A673 (cell line): ENCODE results near the gene PRDM16. TPM values are rescaled to one million over a fixed set of nuclear protein-coding genes. Genes with fewer than 3 reads are reported as not detected.

Experiments used
- BruUV-seq: library from RNA; stranded (reverse); fragments of 400-500 nt; replicated peaks from 2 replicates; lab custom pipeline; 2021; lab: Mats Ljungman, UMichigan
- CTCF ChIA-PET: fragments of 300-600 bp; sonication (Branson Sonifier 250); formaldehyde crosslinking; loops from one replicate; lab custom pipeline; 2022; ENCODE audit warnings: antibody characterized with exemption; lab: Charles Lee
- POLR2A ChIA-PET: fragments of 300-600 bp; sonication (Branson Sonifier 250); formaldehyde crosslinking; loops from one replicate; lab custom pipeline; 2022; ENCODE audit warnings: antibody characterized with exemption; ENCODE audit not compliant: low non-redundant PET; lab: Charles Lee
- DNase-seq: peaks from one replicate; pipeline ENCODE4 v3.0.0-alpha.2; 2015; ENCODE audit warnings: low spot score
- H3K27ac ChIP-seq: fragments of 200-600 bp; sonication (generic); 2 replicates; pipeline ENCODE4 v1.5.1; 2016; ENCODE audit warnings: mixed run types, low read depth, mild to moderate bottlenecking, mixed read lengths, antibody characterized with exemption, low read length; ENCODE audit not compliant: poor library complexity, severe bottlenecking
- H3K27me3 ChIP-seq: fragments of 200-600 bp; sonication (generic); replicated peaks from 2 replicates; pipeline ENCODE4 v1.6.1; 2017; ENCODE audit warnings: mixed run types, low read depth, mild to moderate bottlenecking, mixed read lengths, antibody characterized with exemption, low read length; ENCODE audit not compliant: insufficient read depth, poor library complexity
- H3K36me3 ChIP-seq: fragments of 200-600 bp; sonication (generic); 2 replicates; pipeline ENCODE4 v1.6.1; 2016; ENCODE audit warnings: mixed run types, mild to moderate bottlenecking, mixed read lengths, antibody characterized with exemption, low read length; ENCODE audit not compliant: insufficient read depth, poor library complexity, severe bottlenecking
- H3K4me1 ChIP-seq: fragments of 200-600 bp; sonication (generic); 2 replicates; pipeline ENCODE4 v1.6.1; 2017; ENCODE audit warnings: mixed run types, mild to moderate bottlenecking, mixed read lengths, antibody characterized with exemption, low read length; ENCODE audit not compliant: insufficient read depth, poor library complexity, severe bottlenecking
- H3K4me3 ChIP-seq: fragments of 200-600 bp; sonication (generic); 2 replicates; pipeline ENCODE4 v1.5.1; 2016; ENCODE audit warnings: low read depth, mixed run types, mild to moderate bottlenecking, mixed read lengths, low read length; ENCODE audit not compliant: poor library complexity, severe bottlenecking
- H3K9me3 ChIP-seq: fragments of 200-600 bp; sonication (generic); 2 replicates; pipeline ENCODE4 v1.6.1; 2016; ENCODE audit warnings: mixed run types, low read depth, mild to moderate bottlenecking, mixed read lengths, antibody characterized with exemption, low read length; ENCODE audit not compliant: poor library complexity, severe bottlenecking
- CTCF ChIP-seq: fragments of 300-800, 200-600 bp; sonication (generic); conservative IDR thresholded peaks from 2 replicates; pipeline ENCODE4 v1.5.1; 2017; ENCODE audit warnings: low read depth, mild to moderate bottlenecking, antibody characterized with exemption, low read length, moderate library complexity, mixed read lengths
- EZH2 ChIP-seq: fragments of 200-600 bp; sonication (generic); IDR thresholded peaks from 2 replicates; pipeline ENCODE4 v1.6.1; 2017; ENCODE audit warnings: borderline replicate concordance, low read depth, mild to moderate bottlenecking, mixed read lengths, antibody characterized with exemption, low read length; ENCODE audit not compliant: poor library complexity, severe bottlenecking
- intact Hi-C: fragments of 100-400 bp; cut with micrococcal nuclease; formaldehyde crosslinking; loops from one replicate; pipeline ENCODE4 v1.10.0; 2022; ENCODE audit not compliant: unreplicated experiment
- total RNA-seq: library from RNA; stranded (reverse); gene quantifications from 2 replicates; pipeline ENCODE4 v1.2.3, GENCODE V29; 2021

The PRDM16 gene
- total RNA-seq, 1 experiment from 2014 or later, result 0.49 TPM

GRCh38 chr1:3364983-3365382 is 296.0 kb downstream of the PRDM16 start:
- H3K36me3 ChIP-seq, result no peaks in the 10 kb centered on the region
- no peak overlapping the region for H3K27ac ChIP-seq
- no peaks in the 10 kb centered on the region for H3K4me1 ChIP-seq
- no peaks in the 10 kb centered on the region for H3K9me3 ChIP-seq
- no TSS peak for BruUV-seq
- H3K27me3 ChIP-seq, result peaks cover 38% of the 10 kb centered on the region
- DNase-seq, result no peak
- intact Hi-C loops, result no loop called here
- TF ChIP-seq EZH2, result no peak
- no peak for TF ChIP-seq CTCF
- CTCF ChIA-PET, result no interaction called here
- POLR2A ChIA-PET, result no interaction called here
- H3K4me3 ChIP-seq, result no peak overlapping the region

- Histone ChIP-seq H3K27me3 (peaks cover 39% of the 10 kb centered on the region), H3K4me3 (no peak overlapping the region), H3K4me1 (no peaks in the 10 kb centered on the region), H3K9me3 (no peaks in the 10 kb centered on the region), H3K27ac (no peak overlapping the region), H3K36me3 (no peaks in the 10 kb centered on the region)
- intact Hi-C loops, result no loop called here
- no peak for DNase-seq
- BruUV-seq, result no TSS peak
- ChIA-PET POLR2A (no interaction called here), CTCF (no interaction called here)
- TF ChIP-seq CTCF (no peak), EZH2 (no peak)
Measured at GRCh38 chr1:3365523-3366125, 296.6 kb downstream of the PRDM16 start.

- ChIA-PET CTCF (no interaction called here), POLR2A (no interaction called here)
- Histone ChIP-seq H3K36me3 (no peaks in the 10 kb centered on the region), H3K27ac (no peak overlapping the region), H3K4me1 (no peaks in the 10 kb centered on the region), H3K27me3 (peaks cover 39% of the 10 kb centered on the region), H3K4me3 (no peak overlapping the region), H3K9me3 (no peaks in the 10 kb centered on the region)
- TF ChIP-seq EZH2, result no peak
- TF ChIP-seq CTCF, result no peak
- no TSS peak for BruUV-seq
- intact Hi-C loops, result no loop called here
- no peak for DNase-seq
Measured at GRCh38 chr1:3366126-3367051, 297.4 kb downstream of the PRDM16 start.
